Umbilical cord (tissue), 2 donors: ENCODE measurements around the gene C2orf74. TPM values are rescaled to one million over a fixed set of nuclear protein-coding genes. Genes with fewer than 3 reads are reported as not detected.

ENCODE experiments used
- DNase-seq: peaks from one replicate; pipeline ENCODE4 v3.0.0-alpha.2; 2015; ENCODE audit warnings: low spot score
- total RNA-seq: library from RNA; depleted of rRNA; stranded (reverse); fragments of >200 nt; gene quantifications from one replicate; pipeline ENCODE4 v1.2.3, GENCODE V29; 2014; ENCODE audit warnings: low replicate concordance; ENCODE audit not compliant: insufficient read depth

C2orf74 gene
- total RNA-seq, 1 donor from 2014 or later, result not detected

- DNase-seq, result no peak
These were observed 52.2 kb downstream of the C2orf74 start for GRCh38 chr2:61214171-61214570.

Other genes starting within 250 kb of the C2orf74 start
- 36.1 TPM for gene PEX13, start 144.5 kb upstream of the C2orf74 start, total RNA-seq
- gene PUS10, start 143.9 kb upstream of the C2orf74 start, total RNA-seq, result 27.9 TPM
- gene SANBR, start 96.3 kb upstream of the C2orf74 start, total RNA-seq, result 27.7 TPM